GM18498 (cell line): ENCODE results near the gene OSBPL2.

Experiments
- ATAC-seq: cut with Tn5 transposase; IDR thresholded peaks from one replicate; pipeline ENCODE4 v1.9.1; 2021; ENCODE audit warnings: mild to moderate bottlenecking, moderate library complexity; ENCODE audit not compliant: unreplicated experiment

Gene OSBPL2

DNA sequence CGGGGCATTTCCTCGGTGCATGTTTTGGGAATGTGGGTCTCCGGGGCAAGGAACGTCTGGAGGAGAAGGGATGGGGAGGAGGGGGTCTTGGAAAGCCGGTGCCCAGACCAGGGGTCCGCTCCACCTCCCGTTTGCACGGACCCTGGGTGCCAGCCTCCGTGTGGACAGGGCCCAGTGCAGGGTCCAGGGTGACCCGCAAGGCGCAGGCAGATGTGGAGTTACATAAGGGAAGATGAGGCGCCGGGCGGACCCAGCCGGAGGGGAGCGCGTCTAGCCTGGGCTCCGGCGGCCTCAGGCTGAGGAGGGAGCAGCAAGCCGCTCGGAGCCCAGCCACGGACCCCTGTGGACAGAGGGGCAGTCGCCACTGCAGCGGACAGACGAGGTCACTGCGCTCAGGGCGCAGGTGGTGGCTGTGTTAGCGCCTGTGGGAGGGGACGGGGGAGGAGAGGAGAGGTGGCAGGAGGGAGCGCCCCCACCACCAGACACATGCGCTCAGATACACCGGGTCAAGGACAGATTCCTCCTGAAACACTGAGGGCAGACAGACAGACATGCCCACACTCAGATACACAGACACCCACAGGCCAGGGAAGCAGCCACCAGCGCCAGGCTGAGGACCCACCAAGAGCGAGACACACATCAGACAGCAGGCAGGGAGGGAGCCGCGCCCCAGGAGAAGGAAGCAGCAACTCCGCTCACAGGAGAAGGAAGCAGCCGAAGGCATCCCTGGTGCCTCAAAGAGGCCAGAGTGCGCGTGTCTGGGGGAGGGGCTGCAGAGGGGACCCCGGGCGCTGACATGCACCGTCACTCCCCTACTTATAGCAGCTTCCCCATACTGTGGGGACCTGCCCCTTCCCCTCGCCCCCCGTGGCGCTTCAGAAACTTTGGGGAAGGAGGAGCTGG lies 17.4 kb upstream of the OSBPL2 start:
- ATAC-seq: no peak

GRCh38 chr20:62222266-62222850 lies 16.0 kb upstream of the OSBPL2 start:
- ATAC-seq: no peak

DNA sequence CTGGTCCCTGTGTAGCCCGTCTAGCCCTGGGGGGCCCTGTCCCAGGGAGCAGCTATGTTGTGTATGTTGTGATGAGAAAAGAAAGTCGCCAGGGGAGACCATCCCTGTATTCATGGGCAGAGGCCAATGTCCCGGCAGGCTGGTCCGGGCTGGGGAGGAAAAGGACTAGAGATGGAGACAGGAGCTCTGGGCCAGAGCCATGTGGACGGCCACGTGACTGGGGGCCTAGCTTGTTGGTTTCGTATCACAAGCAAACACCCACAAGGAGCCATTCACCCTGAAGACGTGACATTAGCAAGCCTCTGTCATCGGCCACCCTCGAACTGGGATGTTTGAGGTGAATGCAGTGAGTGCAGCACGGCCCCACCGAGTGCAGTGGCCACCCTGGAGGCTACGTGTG lies 15.3 kb upstream of the OSBPL2 start:
- ATAC-seq: no peak

GRCh38 chr20:62223571-62223970 lies 14.8 kb upstream of the OSBPL2 start:
- no peak for ATAC-seq

DNA sequence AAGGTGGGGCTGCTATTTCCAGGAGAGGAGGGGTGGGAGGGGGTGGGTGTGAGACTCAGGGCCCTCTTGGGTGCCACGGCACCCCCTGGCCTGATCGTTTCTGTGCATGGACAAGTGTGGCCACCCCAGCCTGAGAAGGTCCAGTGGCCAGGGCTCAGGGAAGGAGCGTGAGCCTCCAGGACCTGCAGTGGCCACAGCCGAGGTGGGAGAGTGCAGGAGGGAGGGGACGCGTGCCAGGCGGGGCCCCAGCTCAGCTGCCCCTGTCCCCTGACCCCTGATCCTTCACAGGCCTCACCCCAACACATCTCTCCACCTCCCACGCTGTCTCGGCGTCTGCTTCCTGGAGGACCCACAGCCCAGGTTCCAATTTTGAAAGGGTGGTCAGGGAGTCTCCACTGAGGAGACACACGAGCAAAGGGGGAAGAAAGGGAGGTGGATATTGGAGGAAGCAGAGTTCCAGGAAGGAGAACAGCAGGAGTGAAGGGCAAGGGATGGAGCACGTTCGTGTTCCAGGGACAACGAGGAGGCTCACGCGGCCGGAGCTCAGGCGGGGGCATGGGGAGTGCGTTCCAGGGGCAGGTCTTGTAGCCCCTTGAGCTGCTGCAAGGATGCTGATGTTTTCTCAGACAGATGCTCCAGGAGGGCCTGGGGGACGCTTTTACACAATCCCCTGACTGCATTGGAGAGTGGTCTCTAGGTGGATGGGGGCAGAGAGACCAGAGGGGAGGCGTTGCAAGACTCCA lies 14.0 kb upstream of the OSBPL2 start:
- ATAC-seq: no peak

DNA sequence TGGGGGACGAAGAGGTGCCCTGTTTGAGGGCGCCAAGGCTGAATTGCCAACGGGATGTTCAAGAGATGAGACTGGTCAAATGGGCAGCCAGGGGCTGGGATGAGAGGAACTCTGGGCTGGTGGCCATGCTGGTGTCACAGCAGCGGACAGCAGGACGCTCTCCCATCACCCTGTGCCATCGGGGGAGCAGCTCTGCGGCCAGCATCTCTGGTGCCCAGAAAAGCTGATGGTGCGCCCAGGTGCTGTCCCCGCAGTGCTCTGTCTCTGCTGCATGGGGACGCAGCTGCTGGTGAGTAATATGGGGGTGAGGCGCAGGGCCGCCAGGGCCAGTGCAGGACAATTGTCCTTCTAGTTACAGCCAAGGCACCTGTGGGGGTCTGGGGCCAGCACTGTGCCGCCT lies 13.3 kb upstream of the OSBPL2 start:
- no peak for ATAC-seq

- no peak for ATAC-seq
These were observed 12.3 kb upstream of the OSBPL2 start for GRCh38 chr20:62225820-62226635.

GRCh38 chr20:62226707-62227590 lies 11.4 kb upstream of the OSBPL2 start:
- ATAC-seq: no peak

DNA sequence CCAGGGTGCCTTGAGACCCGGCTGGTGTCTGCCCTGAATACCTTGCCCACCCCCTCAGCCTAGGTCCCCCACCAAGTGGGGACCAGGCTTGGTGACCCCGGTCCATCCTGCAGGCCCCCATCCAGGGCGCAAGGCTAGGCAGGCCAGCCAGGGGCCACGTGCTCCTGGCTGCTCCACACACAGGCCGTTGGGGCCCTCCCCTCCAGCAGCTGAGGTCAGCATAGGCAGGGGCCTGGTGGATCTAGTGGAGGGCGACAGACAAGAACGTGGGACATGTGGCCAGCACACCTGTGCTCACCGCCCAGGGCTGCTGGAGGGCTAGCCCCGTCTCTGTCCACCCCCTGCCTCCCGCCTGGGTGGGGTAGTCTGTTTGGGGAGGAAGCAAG lies 10.7 kb upstream of the OSBPL2 start:
- no peak for ATAC-seq

DNA sequence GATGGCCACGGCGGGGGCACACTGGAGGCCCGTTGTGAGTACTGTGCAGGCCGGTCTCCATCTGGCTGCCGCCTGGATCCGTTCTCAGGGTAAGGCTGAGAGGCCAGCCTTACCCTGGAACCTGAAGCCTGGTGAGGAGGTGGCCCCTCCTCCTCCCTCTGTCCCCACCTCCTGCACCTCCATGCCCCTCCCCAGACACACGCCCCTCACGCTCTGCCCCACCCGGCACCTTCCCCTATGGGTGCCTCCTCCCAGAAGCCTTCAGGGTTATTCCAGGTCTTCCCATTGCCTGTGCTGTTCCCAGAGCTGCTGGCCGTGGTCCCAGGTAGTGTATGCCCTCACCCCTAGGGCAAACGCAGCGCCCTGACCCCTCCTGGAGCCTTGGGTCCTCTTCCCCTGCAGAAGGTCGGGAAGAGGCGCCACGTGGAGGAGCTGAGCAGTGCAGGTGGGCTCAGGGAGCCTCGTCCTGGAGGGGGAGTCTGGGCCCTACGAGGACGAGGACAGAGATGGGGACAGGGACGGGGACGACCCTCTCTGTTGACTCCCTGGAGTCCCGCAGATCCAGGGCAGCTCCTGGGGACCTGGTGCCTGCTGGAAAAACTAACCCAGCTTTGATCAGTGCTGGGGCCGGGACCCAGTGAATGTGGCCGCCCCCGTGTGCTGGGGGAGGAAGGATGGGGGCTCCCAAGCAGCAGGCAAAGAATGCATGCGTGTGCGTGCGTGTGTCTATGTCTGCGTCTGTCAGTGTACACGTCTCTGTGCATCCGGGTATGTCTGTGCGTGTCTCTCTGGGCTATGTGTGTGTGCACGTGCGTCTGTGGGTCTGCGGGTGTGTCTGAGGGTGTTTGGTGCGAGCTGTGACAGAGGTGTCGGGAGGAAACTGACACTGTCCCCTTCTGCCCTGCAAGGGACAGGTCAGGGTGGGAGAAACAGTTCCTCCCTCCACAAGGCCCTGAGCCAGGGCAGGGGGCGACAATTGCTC lies 10.1 kb upstream of the OSBPL2 start:
- ATAC-seq: no peak

DNA sequence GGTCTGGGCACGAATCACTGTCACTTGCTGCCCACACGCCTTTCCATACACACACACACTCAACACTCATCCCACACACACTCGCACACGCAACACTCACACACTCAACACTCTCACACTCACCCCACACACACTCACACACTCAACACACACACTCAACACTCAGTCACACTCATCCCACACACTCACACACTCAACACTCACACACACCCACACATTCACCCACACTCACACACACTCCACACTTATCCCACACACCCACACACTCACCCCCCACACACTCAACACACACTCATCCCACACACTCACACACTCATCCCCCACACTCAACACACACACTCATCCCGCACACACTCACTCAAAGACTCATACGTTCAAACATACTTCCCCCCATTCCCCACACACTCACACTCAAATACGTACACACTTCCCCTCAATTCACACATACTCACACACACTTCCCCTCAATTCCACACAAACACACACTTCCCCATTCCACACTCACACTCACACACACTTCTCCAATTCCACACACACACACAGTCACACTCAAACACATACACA lies 9.3 kb upstream of the OSBPL2 start:
- ATAC-seq: no peak

DNA sequence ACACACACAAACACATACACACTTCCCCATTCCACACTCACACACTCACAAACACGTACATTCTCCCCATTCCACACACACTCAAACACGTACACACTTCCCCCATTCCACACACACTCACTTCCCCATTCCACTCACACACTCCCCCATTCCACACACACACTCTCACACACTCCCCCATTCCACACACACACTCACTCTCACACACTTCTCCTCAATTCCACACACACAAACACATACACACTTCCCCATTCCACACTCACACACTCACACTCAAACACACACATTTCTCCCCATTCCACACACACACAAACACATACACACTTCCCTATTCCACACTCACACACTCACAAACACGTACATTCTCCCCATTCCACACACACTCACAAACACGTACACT lies 8.7 kb upstream of the OSBPL2 start:
- no peak for ATAC-seq

DNA sequence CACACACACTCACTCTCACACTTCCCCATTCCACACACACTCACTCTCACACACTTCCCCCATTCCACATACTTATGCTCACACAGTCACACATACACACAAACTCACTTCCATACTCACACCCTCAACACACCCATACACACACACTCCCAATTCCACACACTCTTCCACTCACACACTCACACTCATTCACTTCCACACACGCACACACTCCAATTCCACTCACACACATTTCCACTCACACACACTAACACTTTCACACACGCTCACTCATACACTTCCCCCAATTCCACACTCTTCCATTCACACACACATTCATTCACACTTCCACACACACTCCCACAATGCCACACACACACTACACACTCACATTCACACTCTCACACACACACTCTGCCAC lies 8.0 kb upstream of the OSBPL2 start:
- ATAC-seq: no peak

- no peak for ATAC-seq
These were observed 7.6 kb upstream of the OSBPL2 start for GRCh38 chr20:62230696-62231095.

DNA sequence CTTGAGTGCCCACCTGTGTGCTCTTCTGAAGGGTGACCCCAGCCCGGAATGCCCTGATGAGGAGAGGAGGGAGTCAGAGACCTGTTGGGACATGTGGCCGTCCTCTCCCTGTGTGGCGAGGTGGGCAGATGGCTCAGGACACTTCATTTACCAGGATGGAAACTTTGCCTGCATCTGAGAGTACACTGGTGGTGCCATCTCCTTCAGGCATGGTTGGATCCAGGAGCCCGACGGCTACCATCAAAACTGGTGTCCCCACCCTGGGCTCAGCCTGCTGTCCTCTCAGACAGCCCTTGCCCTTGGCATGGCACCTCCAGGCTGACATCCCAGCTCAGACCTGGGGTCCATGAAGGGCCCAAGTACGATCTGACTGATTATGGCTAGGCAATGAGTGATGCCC lies 7.0 kb upstream of the OSBPL2 start:
- ATAC-seq: no peak

DNA sequence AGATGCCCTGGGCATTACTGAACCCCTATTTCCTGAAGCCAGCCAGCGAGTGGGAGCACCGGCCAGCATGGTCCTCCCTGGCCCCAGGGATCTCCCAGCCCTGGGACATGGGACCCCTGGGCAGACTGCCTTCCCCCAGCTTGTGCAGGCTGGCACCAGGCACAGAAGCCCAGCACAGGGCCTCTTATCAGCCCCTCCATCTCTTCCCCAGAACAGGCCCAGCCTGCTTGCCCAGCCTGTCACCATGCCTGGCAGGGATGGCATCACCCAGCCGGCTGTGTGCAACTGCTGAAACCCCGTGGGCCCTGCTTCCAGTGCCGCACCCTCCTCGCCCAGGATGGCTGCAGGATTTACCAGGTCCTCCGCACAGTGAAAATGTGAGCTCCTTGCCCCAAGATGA lies 6.1 kb upstream of the OSBPL2 start:
- ATAC-seq: no peak

GRCh38 chr20:62232770-62233645 lies 5.3 kb upstream of the OSBPL2 start:
- no peak for ATAC-seq

- no peak for ATAC-seq
These were observed 4.6 kb upstream of the OSBPL2 start for GRCh38 chr20:62233684-62234083.
